Left lung (tissue), 10 donors: ENCODE results near the gene TMEM11. TPM values are rescaled to one million over a fixed set of nuclear protein-coding genes. Genes with fewer than 3 reads are reported as not detected.
A peak's percentile ranks its signal among the peaks of the same experiment; 100 is the strongest.

ENCODE experiments used
- ATAC-seq: fragments of 200-7000 bp; cut with Tn5 transposase; one replicate; pipeline ENCODE4 v1.9.1; 2020; ENCODE audit warnings: moderate library complexity
- DNase-seq, 4 donors: peaks; one replicate each; pipeline ENCODE4 v3.0.0-alpha.2; 2013 to 2020
- H3K27ac ChIP-seq, 2 donors: fragments of 200-600 bp; sonication (generic) in 1 of 2; one replicate each; pipeline versions ENCODE4 v1.5.0 to v1.8.0; 2020 to 2021
- H3K27me3 ChIP-seq, 2 donors: fragments of 200-600 bp; sonication (generic) in 1 of 2; one replicate each; pipeline versions ENCODE4 v1.5.0 to v1.8.0; 2020 to 2021
- H3K36me3 ChIP-seq, 2 donors: fragments of 200-600 bp; sonication (generic) in 1 of 2; one replicate each; pipeline versions ENCODE4 v1.5.0 to v1.8.0; 2020 to 2021
- H3K4me1 ChIP-seq, 2 donors: fragments of 200-600 bp; one replicate each; pipeline ENCODE4 v1.8.0; 2021
- H3K4me3 ChIP-seq, 2 donors: fragments of 200-600 bp; sonication (generic) in 1 of 2; one replicate each; pipeline versions ENCODE4 v1.5.0 to v1.8.0; 2020 to 2021; ENCODE audit warnings: mild to moderate bottlenecking in 1 of 2
- H3K9me3 ChIP-seq, 2 donors: fragments of 200-600 bp; sonication (generic) in 1 of 2; one replicate each; pipeline versions ENCODE4 v1.5.0 to v1.8.0; 2020 to 2021
- CTCF ChIP-seq, 2 donors: fragments of 200-600 bp; sonication (generic) in 1 of 2; IDR thresholded peaks; one replicate each; pipeline versions ENCODE4 v1.5.0 to v1.8.0; 2021; ENCODE audit warnings: antibody characterized with exemption in 2 of 2
- intact Hi-C, 2 donors: fragments of 100-400 bp; cut with DNase I; formaldehyde crosslinking; loops; one replicate each; pipeline versions ENCODE4 v1.11.2 to v1.14.2; 2022
- polyA plus RNA-seq, 6 donors: library from polyadenylated mRNA; unstranded; fragments of 120-200 nt; gene quantifications; one replicate each; pipeline ENCODE4 v1.2.1, GENCODE V29; 2013; ENCODE audit not compliant: insufficient read length in 6 of 6
- total RNA-seq, 2 donors: library from RNA; stranded (reverse); fragmentation: NEBNext Ultra II Directional; extraction: Animal tissue kit (Norgen Biotek cat#: 25700); gene quantifications; one replicate each; pipeline ENCODE4 v1.2.1, GENCODE V29; 2021
- donor health status: DM: no; HTN: yes; CAD: no.
- donor health status: DM: no; HTN: no; CAD: no.

Gene TMEM11
- total and polyA plus RNA-seq, 8 donors, result 17.1 to 25.1 (median 19.5) TPM

- TF ChIP-seq CTCF (IDR thresholded peaks at IDR 0.05), result no peak
- ATAC-seq (no peak), DNase-seq (no peak)
- Histone ChIP-seq H3K9me3 (no peaks in the 10 kb centered on the region), H3K4me3 (no peak overlapping the region), H3K4me1 (peaks cover 6 to 23% of the 10 kb centered on the region in 2 donors), H3K27ac (no peak overlapping the region), H3K36me3 (peaks cover 0 to 27% of the 10 kb centered on the region in 2 donors), H3K27me3 (no peaks in the 10 kb centered on the region)
- intact Hi-C loops, result no loop called here
Observed at GRCh38 chr17:21169496-21169895, 44.5 kb downstream of the TMEM11 start.

GRCh38 chr17:21168555-21168865, 45.5 kb downstream of the TMEM11 start:
- DNase-seq (no peak), ATAC-seq (no peak)
- intact Hi-C loops, result no loop called here
- H3K4me1 ChIP-seq, result peaks cover 6 to 23% of the 10 kb centered on the region in 2 donors
- no peak overlapping the region for H3K27ac ChIP-seq
- H3K4me3 ChIP-seq, result no peak overlapping the region
- H3K27me3 ChIP-seq, result no peaks in the 10 kb centered on the region
- no peak for TF ChIP-seq CTCF (IDR thresholded peaks at IDR 0.05)
- no peaks in the 10 kb centered on the region for H3K9me3 ChIP-seq
- H3K36me3 ChIP-seq, result peaks cover 0 to 17% of the 10 kb centered on the region in 2 donors

GRCh38 chr17:21167303-21167702, 46.7 kb downstream of the TMEM11 start:
- intact Hi-C loops, result no loop called here
- TF ChIP-seq CTCF (IDR thresholded peaks at IDR 0.05), result no peak
- ATAC-seq (peak; percentile 44), DNase-seq (no peak)
- peaks cover 0 to 5% of the 10 kb centered on the region in 2 donors for H3K36me3 ChIP-seq
- H3K4me3 ChIP-seq, result no peak overlapping the region
- H3K4me1 ChIP-seq, result peaks cover 6 to 23% of the 10 kb centered on the region in 2 donors
- H3K9me3 ChIP-seq, result no peaks in the 10 kb centered on the region
- peak overlapping the region in 1 of 2 donors; percentile 79 for H3K27ac ChIP-seq
- H3K27me3 ChIP-seq, result no peaks in the 10 kb centered on the region

- ATAC-seq (peak; percentile 54), DNase-seq (no peak)
- H3K27ac ChIP-seq, result peak overlapping the region; percentile 20 to 79
- H3K9me3 ChIP-seq, result no peaks in the 10 kb centered on the region
- TF ChIP-seq CTCF (IDR thresholded peaks at IDR 0.05), result no peak
- H3K36me3 ChIP-seq, result no peaks in the 10 kb centered on the region
- no peak overlapping the region for H3K4me3 ChIP-seq
- intact Hi-C loops, result no loop called here
- peaks cover 10 to 23% of the 10 kb centered on the region in 2 donors for H3K4me1 ChIP-seq
- H3K27me3 ChIP-seq, result no peaks in the 10 kb centered on the region
Observed at GRCh38 chr17:21166595-21167210, 47.3 kb downstream of the TMEM11 start.

- H3K4me3 ChIP-seq, result no peak overlapping the region
- no peaks in the 10 kb centered on the region for H3K9me3 ChIP-seq
- H3K36me3 ChIP-seq, result no peaks in the 10 kb centered on the region
- intact Hi-C loops, result no loop called here
- H3K4me1 ChIP-seq, result peaks cover 10 to 17% of the 10 kb centered on the region in 2 donors
- peak overlapping the region; percentile 20 to 79 for H3K27ac ChIP-seq
- no peaks in the 10 kb centered on the region for H3K27me3 ChIP-seq
- ATAC-seq (no peak), DNase-seq (no peak)
- TF ChIP-seq CTCF (IDR thresholded peaks at IDR 0.05), result no peak
Observed at GRCh38 chr17:21165922-21166594, 47.9 kb downstream of the TMEM11 start.
